Mesodermal cell (in vitro differentiated cells): ENCODE data around the gene KRT84.

Experiments
- H3K27ac ChIP-seq: 2 replicates; pipeline ENCODE4 v1.7.0; 2013; ENCODE audit warnings: mild to moderate bottlenecking, low read depth, low read length, moderate library complexity; ENCODE audit not compliant: severe bottlenecking
- H3K36me3 ChIP-seq: 2 replicates; pipeline ENCODE4 v1.7.1; 2013; ENCODE audit warnings: mild to moderate bottlenecking, low read length, moderate library complexity; ENCODE audit not compliant: control insufficient read depth, insufficient read depth
- H3K4me1 ChIP-seq: one replicate; pipeline ENCODE4 v1.7.1; 2013; ENCODE audit warnings: mild to moderate bottlenecking, low read length; ENCODE audit not compliant: insufficient read depth, control insufficient read depth, poor library complexity, severe bottlenecking
- H3K4me3 ChIP-seq: 2 replicates; pipeline ENCODE4 v1.7.0; 2013; ENCODE audit warnings: low read length, control low read depth, mild to moderate bottlenecking; ENCODE audit not compliant: insufficient read depth, poor library complexity, severe bottlenecking; ENCODE audit errors: extremely low read depth
- H3K9me3 ChIP-seq: 2 replicates; pipeline ENCODE4 v1.7.1; 2013; ENCODE audit warnings: mild to moderate bottlenecking, low read length, moderate library complexity; ENCODE audit not compliant: control insufficient read depth
- WGBS, 2 experiments: methylation state at CpG; one replicate each; pipeline ENCODE4 v1.1.5; 2013; ENCODE audit warnings: missing lambda C conversion rate in 2 of 2; ENCODE audit not compliant: insufficient coverage in 2 of 2; 5-methylcytosine and 5-hydroxymethylcytosine counted together

Gene KRT84

DNA sequence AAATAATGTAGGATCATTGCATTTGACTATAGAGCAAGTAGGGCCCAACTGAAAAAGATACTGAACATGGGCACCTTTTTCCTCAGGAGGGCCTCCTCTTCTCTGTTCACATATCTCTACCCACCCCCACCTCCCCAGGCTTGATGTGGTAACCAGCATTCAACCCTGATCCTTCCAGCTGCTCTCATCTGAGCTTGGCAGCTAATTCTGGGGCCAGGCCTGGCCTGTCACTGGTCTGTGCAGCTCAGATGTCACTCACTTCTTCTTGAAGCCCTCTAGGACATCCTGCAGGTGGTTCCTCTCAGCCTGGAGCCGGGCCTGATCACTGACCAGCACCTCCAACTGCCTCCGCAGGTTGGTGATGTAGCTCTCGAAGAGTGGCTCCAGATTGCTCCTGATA, 2.1 kb downstream of the KRT84 start:
- no peak overlapping the region for H3K4me3 ChIP-seq
- no peak overlapping the region for H3K27ac ChIP-seq
- 90 to 97% methylated on average over 1 to 3 of the region's 3 CpGs for WGBS, 2 experiments
- no peaks in the 10 kb centered on the region for H3K4me1 ChIP-seq
- no peaks in the 10 kb centered on the region for H3K9me3 ChIP-seq
- no peaks in the 10 kb centered on the region for H3K36me3 ChIP-seq

- no peaks in the 10 kb centered on the region for H3K36me3 ChIP-seq
- H3K4me1 ChIP-seq = no peaks in the 10 kb centered on the region
- H3K4me3 ChIP-seq = no peak overlapping the region
- no peak overlapping the region for H3K27ac ChIP-seq
- no peaks in the 10 kb centered on the region for H3K9me3 ChIP-seq
- WGBS, 2 experiments = 71% methylated on average over 1 of the region's 2 CpGs
Measured at GRCh38 chr12:52382854-52383253, 2.6 kb downstream of the KRT84 start.

GRCh38 chr12:52381206-52381605, 4.2 kb downstream of the KRT84 start:
- Histone ChIP-seq H3K9me3 (no peaks in the 10 kb centered on the region), H3K4me3 (no peak overlapping the region), H3K36me3 (no peaks in the 10 kb centered on the region), H3K27ac (no peak overlapping the region), H3K4me1 (no peaks in the 10 kb centered on the region)
- 86 to 96% methylated on average over 5 to 6 of the region's 8 CpGs for WGBS, 2 experiments

DNA sequence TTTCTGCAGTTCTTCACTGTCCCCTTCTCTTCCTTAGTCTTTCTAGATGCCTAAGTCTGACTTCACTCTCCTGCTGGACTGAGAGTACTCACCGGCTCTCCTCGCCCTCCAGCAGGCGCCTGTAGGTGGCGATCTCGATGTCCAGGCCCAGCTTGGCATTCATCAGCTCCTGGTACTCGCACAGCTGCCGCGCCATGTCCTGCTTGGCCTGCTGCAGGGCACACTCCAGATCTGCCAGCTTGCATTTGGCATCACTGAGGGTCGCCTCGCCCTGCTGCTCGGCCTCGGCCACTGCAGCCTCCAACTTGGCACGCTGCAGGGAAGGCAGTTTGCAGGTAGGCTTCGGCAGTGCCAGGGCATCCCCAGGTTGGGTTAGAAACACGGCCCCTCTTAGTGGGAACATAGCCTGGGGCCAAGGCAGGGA, 5.2 kb downstream of the KRT84 start:
- Histone ChIP-seq H3K4me3 (no peak overlapping the region), H3K36me3 (no peaks in the 10 kb centered on the region), H3K4me1 (no peaks in the 10 kb centered on the region), H3K9me3 (no peaks in the 10 kb centered on the region), H3K27ac (no peak overlapping the region)
- WGBS, 2 experiments = 56 to 65% methylated on average over 14 to 15 of the region's 15 CpGs

DNA sequence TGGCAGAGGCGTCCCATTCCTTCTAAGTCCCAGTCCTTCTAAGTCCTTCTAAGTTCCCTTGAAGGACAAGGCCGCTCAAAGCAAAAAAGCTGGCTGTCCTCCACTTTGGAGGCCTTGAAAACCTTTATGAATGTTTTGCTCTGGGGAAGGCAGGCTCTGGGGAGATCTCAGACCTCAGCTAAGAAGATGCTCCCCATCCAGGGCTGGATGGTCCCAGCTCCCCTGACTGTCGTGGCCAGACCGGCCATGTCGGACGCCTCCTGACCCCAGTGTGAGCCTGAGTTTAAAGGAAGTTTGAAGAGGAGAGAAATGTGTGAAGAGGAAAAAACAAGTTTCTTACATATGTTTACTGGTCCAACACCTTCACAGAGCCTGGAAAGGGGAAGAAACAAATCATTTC, 5.9 kb downstream of the KRT84 start:
- Histone ChIP-seq H3K4me3 (no peak overlapping the region), H3K27ac (no peak overlapping the region), H3K4me1 (no peaks in the 10 kb centered on the region), H3K9me3 (no peaks in the 10 kb centered on the region), H3K36me3 (no peaks in the 10 kb centered on the region)
- 86 to 95% methylated on average over 1 to 3 of the region's 6 CpGs for WGBS, 2 experiments

GRCh38 chr12:52378091-52378490, 7.4 kb downstream of the KRT84 start:
- Histone ChIP-seq H3K4me3 (no peak overlapping the region), H3K9me3 (no peaks in the 10 kb centered on the region), H3K36me3 (no peaks in the 10 kb centered on the region), H3K27ac (no peak overlapping the region), H3K4me1 (no peaks in the 10 kb centered on the region)
- 89 to 93% methylated on average over 13 to 14 of the region's 19 CpGs for WGBS, 2 experiments

DNA sequence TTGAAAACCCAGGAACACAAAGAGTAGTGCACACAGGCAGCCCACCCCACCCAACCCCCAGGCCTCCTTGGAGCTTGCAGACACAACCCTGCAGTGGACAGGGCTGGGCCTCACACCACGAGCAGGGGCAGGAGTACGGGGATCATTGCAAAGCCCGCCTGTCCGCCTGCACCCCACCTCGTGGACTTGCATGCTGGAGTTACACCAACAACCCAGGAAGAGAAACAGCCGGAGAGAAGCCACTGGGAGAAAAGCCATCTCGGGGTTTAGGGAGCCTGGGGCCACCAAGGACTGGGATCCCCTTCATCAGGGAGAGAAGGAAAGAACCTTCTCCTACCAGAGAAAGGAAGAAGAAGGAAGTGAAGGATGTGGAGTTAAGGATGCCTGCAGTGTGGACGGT, 8.2 kb downstream of the KRT84 start:
- WGBS, 2 experiments = 88 to 97% methylated on average over 6 to 7 of the region's 8 CpGs
- H3K27ac ChIP-seq = no peak overlapping the region
- H3K4me3 ChIP-seq = no peak overlapping the region
- H3K9me3 ChIP-seq = no peaks in the 10 kb centered on the region
- no peaks in the 10 kb centered on the region for H3K4me1 ChIP-seq
- no peaks in the 10 kb centered on the region for H3K36me3 ChIP-seq

- Histone ChIP-seq H3K4me1 (no peaks in the 10 kb centered on the region), H3K36me3 (no peaks in the 10 kb centered on the region), H3K9me3 (no peaks in the 10 kb centered on the region), H3K27ac (no peak overlapping the region), H3K4me3 (no peak overlapping the region)
- 26 to 42% methylated on average over 6 to 8 of the region's 10 CpGs for WGBS, 2 experiments
Measured at GRCh38 chr12:52372216-52373154, 13.0 kb downstream of the KRT84 start.

GRCh38 chr12:52371716-52372115, 13.7 kb downstream of the KRT84 start:
- Histone ChIP-seq H3K4me3 (no peak overlapping the region), H3K9me3 (no peaks in the 10 kb centered on the region), H3K27ac (no peak overlapping the region), H3K36me3 (no peaks in the 10 kb centered on the region), H3K4me1 (no peaks in the 10 kb centered on the region)
- WGBS, 2 experiments = 93 to 97% methylated on average over 3 of the region's 3 CpGs

DNA sequence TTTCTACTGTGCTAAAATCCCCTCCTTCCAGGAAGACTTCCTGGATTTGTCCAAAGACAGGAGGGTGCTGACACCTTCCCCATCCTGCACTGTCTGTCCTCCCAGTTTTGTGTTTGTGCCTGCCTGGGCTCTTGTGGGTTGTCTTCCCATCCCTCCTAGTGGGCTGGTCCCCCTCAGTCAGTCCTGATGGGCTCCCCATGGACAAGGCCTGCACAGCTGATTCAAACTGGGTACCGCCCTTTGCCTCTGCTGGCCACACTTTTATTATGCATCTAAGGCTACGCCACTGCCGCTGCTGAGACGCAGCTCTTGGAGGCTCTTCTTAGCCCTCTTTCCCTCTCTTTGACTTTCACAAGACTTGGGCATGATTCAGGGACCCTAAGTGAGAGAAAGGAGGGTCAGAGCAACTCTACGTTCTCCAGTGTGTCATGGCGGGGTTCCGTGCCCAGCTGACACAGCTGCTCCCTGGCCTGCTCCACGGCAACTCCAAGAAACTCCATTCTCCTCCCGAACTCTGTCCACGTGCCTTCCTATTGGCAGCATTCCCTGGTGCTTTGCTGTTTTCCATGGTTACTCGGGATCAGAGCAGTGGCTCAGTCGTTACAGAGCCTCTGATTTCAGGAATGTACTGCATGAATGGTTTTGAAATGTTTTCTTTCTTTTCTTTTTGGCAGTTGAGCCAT, 14.4 kb downstream of the KRT84 start:
- Histone ChIP-seq H3K27ac (no peak overlapping the region), H3K36me3 (no peaks in the 10 kb centered on the region), H3K4me1 (no peaks in the 10 kb centered on the region), H3K4me3 (no peak overlapping the region), H3K9me3 (no peaks in the 10 kb centered on the region)
- 74 to 91% methylated on average over 10 of the region's 12 CpGs for WGBS, 2 experiments

- H3K4me1 ChIP-seq = no peaks in the 10 kb centered on the region
- WGBS, 2 experiments = 85 to 90% methylated on average over 6 of the region's 6 CpGs
- H3K9me3 ChIP-seq = no peaks in the 10 kb centered on the region
- no peaks in the 10 kb centered on the region for H3K36me3 ChIP-seq
- H3K27ac ChIP-seq = no peak overlapping the region
- no peak overlapping the region for H3K4me3 ChIP-seq
Measured at GRCh38 chr12:52369809-52370208, 15.6 kb downstream of the KRT84 start.
